GM21447 (cell line): ENCODE results near the gene PCDHGA1.
"Not testable (repeated sequence)": the region's sequence is repeated elsewhere in the genome, so short reads cannot be mapped to it uniquely, and the experiment has no call there.

Experiments used
- ATAC-seq: cut with Tn5 transposase; IDR thresholded peaks from one replicate; pipeline ENCODE4 v1.9.1; 2021; ENCODE audit not compliant: unreplicated experiment

Gene PCDHGA1

DNA sequence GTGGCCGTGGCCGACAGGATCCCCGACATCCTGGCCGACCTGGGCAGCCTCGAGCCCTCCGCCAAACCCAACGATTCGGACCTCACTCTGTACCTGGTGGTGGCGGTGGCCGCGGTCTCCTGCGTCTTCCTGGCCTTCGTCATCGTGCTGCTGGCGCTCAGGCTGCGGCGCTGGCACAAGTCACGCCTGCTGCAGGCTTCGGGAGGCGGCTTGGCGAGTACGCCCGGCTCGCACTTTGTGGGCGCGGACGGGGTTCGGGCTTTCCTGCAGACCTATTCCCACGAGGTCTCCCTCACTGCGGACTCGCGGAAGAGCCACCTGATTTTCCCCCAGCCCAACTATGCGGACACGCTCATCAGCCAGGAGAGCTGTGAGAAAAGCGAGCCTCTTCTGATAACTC lies 15.7 kb downstream of the PCDHGA1 start:
- not testable (repeated sequence) for ATAC-seq

DNA sequence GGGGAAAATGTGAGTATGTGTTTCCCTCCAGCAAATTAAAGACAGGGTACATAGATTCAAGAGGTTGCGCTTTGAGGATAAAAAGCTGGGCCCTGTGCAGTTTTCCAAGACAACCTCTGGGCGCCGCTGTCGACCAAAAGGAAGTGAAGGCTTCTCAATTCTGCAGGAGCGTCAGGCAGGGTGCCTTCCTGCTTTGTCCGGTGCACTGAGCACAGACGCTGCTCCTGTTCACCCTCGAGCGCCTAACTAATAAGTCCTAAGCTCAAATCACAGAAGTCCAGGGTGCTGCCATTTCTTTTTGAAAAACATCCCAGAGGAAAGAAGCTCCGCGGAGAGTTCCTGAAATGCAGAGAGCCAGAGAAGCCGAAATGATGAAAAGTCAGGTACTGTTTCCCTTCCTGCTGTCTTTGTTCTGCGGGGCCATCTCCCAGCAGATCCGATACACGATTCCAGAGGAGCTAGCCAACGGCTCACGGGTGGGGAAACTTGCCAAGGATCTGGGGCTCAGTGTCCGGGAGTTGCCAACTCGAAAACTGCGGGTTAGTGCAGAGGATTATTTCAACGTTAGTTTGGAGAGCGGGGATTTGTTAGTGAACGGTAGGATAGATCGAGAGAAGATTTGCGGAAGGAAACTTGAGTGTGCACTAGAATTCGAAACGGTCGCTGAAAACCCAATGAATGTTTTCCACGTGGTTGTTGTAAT lies 19.8 kb downstream of the PCDHGA1 start, which contains the start of gene PCDHGB1:
PCDHGB1 (plus strand) TSS at position 183 of the 703 bp plus-strand sequence; CDS start at position 345, 162 bp downstream.
- ATAC-seq, result no peak

DNA sequence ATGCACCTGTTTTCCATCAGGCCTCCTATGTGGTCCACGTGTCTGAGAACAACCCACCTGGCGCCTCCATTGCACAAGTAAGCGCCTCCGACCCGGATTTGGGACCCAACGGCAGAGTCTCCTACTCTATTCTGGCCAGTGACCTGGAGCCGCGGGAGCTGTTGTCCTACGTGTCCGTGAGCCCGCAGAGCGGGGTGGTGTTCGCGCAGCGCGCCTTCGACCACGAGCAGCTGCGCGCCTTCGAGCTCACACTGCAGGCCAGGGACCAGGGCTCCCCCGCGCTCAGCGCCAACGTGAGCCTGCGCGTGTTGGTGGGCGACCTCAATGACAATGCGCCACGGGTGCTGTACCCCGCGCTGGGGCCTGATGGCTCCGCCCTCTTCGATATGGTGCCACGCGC lies 21.3 kb downstream of the PCDHGA1 start:
- no peak for ATAC-seq

DNA sequence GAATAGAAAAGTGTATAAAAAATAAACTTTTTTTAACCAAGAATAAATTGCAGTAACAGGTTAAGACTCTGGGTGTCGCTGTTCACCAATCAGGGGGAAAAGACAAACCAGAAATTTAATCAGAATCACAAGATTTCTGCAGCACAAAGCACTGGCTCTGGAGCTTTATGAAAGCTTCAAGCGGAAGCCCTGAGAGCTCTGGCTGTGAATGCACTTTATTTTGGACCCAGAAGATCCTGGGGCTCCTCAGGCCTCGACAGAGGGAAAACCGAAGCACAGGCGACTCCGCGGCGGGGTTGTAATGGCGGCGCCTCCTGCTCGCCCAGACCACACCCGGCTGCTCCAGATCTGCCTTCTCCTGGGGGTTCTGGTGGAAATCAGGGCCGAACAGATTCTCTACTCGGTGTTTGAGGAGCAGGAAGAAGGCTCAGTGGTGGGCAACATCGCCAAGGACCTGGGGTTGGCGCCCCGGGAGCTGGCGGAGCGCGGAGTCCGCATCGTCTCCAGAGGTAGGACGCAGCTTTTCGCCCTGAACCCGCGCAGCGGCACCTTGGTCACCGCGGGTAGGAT lies 24.7 kb downstream of the PCDHGA1 start, which contains the start of gene PCDHGA4:
PCDHGA4 (plus strand) TSS at position 122 of the 570 bp plus-strand sequence; CDS start at position 209, 87 bp downstream.
- ATAC-seq, result no peak

DNA sequence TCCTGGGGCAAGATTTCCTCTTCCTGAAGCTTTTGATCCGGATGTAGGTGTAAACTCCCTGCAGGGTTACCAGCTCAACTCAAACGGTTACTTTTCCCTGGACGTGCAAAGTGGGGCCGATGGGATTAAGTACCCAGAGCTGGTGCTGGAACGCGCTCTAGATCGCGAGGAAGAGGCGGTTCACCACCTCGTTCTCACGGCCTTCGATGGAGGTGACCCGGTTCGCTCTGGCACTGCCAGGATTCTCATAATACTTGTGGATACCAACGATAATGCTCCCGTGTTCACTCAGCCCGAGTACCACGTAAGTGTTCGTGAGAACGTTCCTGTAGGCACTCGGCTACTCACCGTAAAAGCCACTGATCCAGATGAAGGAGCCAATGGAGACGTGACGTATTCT lies 25.3 kb downstream of the PCDHGA1 start:
- ATAC-seq, result no peak

DNA sequence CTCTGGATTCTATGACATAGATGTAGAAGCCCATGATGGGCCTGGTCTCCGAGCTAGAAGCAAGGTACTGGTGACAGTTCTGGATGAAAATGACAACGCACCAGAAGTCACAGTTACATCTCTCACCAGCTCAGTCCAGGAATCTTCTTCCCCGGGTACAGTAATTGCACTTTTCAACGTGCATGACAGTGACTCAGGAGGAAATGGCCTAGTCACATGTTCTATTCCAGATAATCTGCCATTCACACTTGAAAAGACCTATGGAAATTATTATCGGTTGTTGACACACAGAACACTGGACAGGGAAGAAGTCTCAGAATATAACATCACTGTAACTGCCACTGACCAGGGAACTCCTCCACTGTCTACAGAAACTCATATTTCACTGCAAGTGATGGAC lies 25.8 kb downstream of the PCDHGA1 start:
- ATAC-seq, result no peak

DNA sequence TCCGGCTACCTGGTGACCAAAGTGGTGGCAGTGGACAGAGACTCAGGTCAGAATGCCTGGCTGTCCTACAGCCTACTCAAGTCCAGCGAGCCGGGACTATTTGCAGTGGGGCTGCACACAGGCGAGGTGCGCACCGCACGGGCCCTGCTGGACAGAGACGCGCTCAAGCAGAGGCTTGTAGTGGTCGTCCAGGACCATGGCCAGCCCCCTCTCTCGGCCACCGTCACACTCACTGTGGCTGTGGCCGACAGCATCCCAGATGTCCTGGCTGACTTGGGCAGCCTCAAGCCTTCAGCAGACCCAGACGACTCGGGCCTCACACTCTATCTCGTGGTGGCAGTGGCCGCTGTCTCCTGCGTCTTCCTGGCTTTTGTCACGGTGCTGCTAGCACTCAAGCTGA lies 26.6 kb downstream of the PCDHGA1 start:
- no peak for ATAC-seq

DNA sequence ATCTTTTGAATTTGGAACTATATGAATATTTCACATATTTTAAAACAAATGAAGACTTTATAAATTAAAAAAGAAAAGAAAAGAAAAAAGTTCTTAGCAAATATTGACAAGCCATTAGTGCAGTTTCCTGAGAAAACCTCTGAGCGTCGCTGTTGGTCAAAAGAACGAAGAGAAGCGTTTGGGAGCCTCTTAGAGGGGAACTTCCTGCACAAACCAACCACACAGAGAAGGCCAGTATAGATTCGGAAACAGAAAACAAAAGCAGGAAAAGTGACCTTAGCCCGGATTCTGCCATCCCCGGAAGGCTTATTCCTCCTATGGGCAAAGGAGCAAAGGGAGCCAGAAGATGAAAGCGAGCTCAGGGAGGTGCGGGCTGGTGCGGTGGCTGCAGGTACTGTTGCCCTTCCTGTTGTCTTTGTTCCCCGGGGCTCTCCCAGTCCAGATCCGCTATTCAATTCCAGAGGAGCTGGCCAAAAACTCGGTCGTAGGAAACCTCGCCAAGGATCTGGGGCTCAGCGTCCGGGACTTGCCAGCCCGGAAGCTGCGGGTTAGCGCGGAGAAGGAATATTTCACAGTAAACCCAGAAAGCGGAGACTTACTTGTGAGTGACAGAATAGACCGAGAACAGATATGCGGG lies 29.6 kb downstream of the PCDHGA1 start, which contains the start of gene PCDHGB2:
PCDHGB2 (plus strand) TSS at position 205 of the 637 bp plus-strand sequence; CDS start at position 347, 142 bp downstream.
- ATAC-seq, result no peak

DNA sequence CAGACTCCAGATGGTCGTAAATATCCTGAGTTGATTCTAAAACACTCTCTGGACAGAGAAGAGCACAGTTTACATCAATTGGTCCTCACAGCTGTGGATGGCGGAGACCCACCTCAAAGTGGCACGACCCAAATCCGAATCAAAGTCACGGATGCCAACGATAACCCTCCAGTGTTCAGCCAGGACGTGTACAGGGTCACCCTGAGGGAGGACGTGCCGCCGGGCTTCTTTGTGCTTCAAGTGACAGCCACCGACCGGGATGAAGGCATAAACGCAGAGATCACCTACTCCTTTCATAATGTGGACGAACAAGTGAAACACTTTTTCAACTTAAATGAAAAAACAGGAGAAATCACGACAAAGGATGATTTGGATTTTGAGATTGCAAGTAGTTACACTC lies 30.4 kb downstream of the PCDHGA1 start:
- ATAC-seq, result no peak

DNA sequence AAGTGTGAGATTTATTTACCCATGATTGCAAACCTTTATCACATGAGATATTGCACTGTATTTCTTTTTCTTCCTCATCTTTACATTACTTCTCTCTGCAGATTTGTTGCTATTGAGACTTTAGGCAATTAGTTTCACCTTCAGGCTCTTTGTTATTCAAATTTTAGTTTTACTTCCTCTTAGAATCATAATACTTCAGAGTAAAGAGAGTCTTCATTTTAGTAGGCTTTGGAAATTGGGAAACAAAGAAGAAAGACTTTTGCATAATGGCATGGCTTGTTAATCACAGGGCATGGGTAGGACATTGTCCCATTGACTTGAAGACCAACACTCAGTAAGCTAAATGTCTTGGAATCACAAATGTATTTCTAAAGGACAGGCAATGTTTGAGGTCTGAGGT lies 32.4 kb downstream of the PCDHGA1 start:
- no peak for ATAC-seq

DNA sequence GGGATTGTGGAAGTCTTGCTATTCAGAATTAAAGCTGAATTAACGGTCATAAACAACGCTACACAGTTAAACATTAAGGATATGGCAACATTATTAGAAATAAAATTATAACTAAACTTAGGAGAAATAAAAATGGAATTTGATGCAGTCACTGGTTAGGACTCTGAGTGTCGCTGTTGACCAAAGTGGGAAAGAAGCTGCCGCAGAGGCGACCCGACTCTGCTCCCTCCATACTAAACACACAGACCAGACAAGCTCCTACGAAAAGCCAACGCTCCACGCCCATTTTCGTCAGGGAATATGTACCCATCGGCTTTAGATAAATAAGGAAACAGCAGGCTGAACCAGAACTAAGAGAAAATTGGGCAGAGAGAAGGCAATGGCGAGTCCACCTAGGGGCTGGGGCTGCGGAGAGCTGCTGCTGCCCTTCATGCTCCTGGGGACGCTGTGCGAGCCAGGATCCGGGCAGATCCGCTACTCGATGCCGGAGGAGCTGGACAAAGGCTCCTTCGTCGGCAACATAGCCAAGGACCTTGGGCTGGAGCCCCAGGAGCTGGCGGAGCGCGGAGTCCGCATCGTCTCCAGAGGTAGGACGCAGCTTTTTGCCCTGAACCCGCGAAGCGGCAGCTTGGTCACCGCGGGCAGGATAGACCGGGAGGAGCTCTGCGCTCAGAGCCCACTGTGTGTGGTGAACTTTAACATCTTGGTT lies 33.8 kb downstream of the PCDHGA1 start, which contains the start of gene PCDHGA5:
PCDHGA5 (plus strand) TSS at position 211 of the 709 bp plus-strand sequence; CDS start at position 380, 169 bp downstream.
- ATAC-seq, result no peak

DNA sequence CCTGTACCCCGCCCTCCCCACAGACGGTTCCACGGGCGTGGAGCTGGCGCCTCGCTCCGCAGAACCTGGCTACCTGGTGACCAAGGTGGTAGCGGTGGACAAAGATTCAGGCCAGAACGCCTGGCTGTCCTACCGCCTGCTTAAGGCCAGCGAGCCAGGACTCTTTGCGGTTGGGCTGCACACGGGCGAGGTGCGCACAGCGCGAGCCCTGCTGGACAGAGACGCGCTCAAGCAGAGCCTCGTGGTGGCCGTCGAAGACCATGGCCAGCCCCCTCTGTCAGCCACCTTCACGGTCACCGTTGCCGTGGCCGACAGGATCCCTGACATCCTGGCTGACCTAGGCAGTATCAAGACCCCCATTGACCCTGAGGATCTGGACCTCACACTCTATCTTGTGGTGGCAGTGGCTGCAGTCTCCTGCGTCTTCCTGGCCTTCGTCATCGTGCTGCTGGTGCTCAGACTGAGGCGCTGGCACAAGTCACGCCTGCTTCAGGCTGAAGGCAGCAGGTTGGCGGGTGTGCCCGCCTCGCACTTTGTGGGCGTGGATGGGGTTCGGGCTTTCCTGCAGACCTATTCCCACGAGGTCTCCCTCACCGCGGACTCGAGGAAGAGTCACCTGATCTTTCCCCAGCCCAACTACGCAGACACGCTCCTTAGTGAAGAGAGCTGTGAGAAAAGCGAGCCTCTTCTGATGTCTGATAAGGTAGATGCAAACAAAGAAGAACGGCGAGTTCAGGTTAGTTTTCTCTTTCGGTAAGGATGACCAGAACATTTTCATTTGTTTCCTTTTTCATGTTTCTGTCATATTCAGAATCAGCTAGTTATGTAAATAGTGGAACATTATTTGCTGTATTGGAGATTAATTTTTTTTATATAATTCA lies 35.9 kb downstream of the PCDHGA1 start:
- no peak for ATAC-seq

DNA sequence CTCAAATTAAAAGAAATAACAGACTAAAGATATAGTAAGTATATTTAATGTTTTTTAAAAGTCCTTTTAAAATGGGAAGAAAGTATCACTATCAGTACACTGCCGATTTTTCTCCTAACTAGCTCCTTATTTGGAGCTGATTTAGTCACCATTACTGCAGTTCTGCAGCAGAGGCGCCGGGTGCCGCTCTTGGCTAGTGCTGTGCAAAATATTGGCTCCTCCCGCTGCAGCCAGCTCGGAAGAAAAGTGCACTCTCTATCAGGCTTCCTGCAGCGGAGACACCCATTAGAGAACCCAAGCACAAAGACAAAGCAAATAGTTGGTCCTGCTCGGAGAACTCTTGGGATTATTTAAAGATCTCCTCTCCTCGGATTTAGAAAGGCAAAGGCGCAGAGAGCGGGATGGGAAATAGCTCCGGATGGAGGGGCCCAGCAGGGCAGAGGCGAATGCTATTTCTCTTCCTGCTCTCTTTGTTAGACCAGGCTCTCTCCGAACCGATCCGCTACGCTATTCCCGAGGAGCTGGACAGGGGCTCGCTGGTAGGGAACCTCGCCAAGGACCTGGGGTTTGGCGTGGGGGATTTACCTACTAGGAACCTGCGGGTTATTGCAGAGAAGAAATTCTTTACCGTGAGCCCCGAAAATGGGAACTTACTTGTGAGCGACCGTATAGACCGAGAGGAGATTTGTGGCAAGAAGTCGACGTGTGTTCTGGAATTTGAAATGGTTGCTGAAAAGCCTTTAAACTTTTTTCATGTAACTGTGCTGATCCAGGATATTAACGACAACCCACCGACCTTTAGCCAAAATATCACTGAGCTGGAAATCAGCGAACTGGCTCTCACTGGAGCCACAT lies 39.9 kb downstream of the PCDHGA1 start, which contains the start of gene PCDHGB3:
PCDHGB3 (plus strand) TSS at position 249 of the 855 bp plus-strand sequence; CDS start at position 402, 153 bp downstream.
- ATAC-seq, result no peak

DNA sequence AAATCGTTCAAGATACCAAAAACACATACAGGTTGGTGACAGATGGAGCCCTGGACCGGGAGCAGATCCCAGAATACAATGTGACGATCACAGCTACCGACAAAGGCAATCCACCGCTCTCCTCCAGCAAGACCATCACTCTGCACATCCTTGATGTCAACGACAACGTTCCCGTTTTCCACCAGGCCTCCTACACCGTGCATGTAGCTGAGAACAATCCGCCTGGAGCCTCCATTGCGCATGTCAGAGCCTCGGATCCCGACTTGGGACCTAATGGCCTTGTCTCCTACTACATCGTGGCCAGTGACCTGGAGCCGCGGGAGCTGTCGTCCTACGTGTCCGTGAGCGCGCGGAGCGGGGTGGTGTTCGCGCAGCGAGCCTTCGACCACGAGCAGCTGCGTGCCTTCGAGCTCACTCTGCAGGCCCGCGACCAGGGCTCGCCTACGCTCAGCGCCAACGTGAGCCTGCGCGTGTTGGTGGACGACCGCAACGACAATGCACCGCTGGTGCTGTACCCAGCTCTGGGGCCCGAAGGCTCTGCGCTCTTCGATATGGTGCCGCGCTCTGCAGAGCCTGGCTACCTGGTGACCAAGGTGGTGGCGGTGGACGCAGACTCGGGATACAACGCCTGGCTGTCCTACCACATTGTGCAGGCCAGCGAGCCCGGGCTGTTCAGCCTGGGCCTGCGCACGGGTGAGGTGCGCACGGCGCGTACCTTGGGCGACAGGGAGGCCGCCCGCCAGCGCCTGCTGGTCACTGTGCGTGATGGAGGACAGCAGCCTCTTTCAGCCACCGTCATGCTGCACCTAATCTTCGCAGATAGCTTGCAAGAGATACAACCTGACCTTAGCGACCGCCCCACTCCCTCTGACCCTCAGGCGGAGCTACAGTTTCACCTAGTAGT lies 41.5 kb downstream of the PCDHGA1 start:
- ATAC-seq, result no peak

DNA sequence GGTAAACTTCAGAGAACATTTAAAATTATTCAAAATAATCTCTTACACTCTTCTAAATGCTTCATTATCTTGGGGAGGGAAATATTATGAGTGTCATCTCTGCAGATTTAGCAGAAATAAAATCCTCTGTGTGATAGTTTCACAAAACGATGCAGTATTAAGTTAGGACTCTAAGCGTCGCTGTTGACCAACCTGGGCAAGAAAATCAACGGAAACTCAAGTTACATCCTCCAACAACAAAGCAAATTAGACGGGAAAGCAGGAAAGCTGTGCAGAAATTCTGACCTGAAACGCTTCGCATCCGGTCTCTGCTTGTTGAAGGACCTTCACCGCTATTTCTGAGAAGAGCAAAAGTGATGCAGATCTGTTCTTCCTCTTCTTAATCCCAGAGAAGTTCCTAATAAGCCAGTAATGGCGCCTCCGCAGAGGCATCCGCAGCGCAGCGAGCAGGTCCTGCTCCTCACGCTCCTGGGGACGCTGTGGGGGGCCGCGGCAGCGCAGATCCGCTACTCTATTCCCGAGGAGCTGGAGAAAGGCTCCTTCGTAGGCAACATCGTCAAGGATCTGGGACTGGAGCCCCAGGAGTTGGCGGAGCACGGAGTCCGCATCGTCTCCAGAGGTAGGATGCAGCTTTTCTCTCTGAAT lies 43.5 kb downstream of the PCDHGA1 start, which contains the start of gene PCDHGA6:
PCDHGA6 (plus strand) TSS at position 219 of the 645 bp plus-strand sequence; CDS start at position 412, 193 bp downstream.
- no peak for ATAC-seq

DNA sequence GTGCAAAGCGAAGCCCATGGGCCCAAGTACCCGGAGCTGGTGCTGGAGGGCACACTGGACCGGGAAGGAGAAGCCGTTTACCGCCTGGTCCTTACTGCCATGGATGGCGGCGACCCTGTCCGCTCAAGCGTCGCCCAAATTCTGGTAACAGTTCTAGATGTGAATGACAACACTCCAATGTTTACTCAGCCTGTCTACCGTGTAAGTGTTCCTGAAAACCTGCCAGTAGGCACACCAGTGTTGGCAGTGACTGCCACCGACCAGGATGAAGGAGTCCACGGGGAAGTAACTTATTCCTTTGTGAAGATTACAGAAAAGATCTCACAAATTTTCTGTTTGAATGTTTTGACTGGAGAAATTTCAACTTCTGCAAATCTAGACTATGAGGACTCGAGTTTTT lies 44.3 kb downstream of the PCDHGA1 start:
- no peak for ATAC-seq

DNA sequence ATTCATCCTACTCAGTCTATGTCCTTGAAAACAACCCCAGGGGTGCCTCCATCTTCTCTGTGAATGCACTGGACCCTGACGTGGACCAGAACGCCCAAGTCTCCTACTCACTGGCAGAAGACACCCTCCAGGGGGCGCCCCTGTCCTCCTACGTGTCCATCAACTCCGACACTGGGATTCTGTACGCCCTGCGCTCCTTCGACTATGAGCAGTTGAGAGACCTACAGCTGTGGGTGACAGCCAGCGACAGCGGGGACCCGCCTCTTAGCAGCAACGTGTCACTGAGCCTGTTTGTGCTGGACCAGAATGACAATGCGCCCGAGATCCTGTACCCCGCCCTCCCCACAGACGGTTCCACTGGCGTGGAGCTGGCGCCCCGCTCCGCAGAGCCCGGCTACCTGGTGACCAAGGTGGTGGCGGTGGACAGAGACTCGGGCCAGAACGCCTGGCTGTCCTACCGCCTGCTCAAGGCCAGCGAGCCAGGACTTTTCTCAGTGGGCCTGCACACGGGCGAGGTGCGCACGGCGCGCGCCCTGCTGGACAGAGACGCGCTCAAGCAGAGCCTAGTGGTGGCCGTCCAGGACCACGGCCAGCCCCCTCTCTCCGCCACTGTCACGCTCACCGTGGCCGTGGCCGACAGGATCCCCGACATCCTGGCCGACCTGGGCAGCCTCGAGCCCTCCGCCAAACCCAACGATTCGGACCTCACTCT lies 45.3 kb downstream of the PCDHGA1 start:
- ATAC-seq, result not testable (repeated sequence)
